HFFc6 (cell line): ENCODE data around the gene IQCE. TPM values are rescaled to one million over a fixed set of nuclear protein-coding genes. Genes with fewer than 3 reads are reported as not detected.
A peak's percentile ranks its signal among the peaks of the same experiment; 100 is the strongest.

Source experiments
- DNase-seq: peaks from one replicate; pipeline ENCODE4 v3.0.0-alpha.2; 2018
- H3K27ac Mint-ChIP-seq: 2 replicates; pipeline ENCODE4 v1.8.0; 2020; ENCODE audit warnings: mild to moderate bottlenecking, mixed read lengths
- H3K27me3 Mint-ChIP-seq: 2 replicates; pipeline ENCODE4 v1.8.0; 2021; ENCODE audit warnings: mild to moderate bottlenecking, moderate library complexity, mixed read lengths; ENCODE audit not compliant: insufficient read depth
- H3K36me3 Mint-ChIP-seq: 2 replicates; pipeline ENCODE4 v1.8.0; 2021; ENCODE audit warnings: low read depth, mixed read lengths
- H3K4me1 Mint-ChIP-seq: 2 replicates; pipeline ENCODE4 v1.8.0; 2020; ENCODE audit warnings: low read depth, mixed read lengths
- H3K4me3 Mint-ChIP-seq: 2 replicates; pipeline ENCODE4 v1.8.0; 2020; ENCODE audit warnings: mild to moderate bottlenecking, moderate library complexity, mixed read lengths
- H3K9me3 Mint-ChIP-seq: 2 replicates; pipeline ENCODE4 v1.8.0; 2020; ENCODE audit warnings: mild to moderate bottlenecking, mixed read lengths
- CTCF ChIP-seq: fragments of 200-600 bp; sonication (generic); IDR thresholded peaks from 2 replicates; pipeline ENCODE4 v1.5.0; 2021; ENCODE audit warnings: antibody characterized with exemption, mild to moderate bottlenecking
- total RNA-seq, 6 experiments: library from RNA; stranded (reverse); fragmentation: NEBNext Ultra II Directional; extraction: Animal tissue kit (Norgen Biotek cat#: 25700); gene quantifications; 2 replicates in 1 of 6; 3 replicates in 5 of 6; pipeline ENCODE4 v1.2.3, GENCODE V29; 2021

The IQCE gene
- total RNA-seq, 6 experiments from 2014 or later = 14.9 to 18.1 (median 17.0) TPM

GRCh38 chr7:2644220-2644561, 85.4 kb downstream of the IQCE start:
- H3K4me3 Mint-ChIP-seq = no peak overlapping the region
- H3K27me3 Mint-ChIP-seq = no peaks in the 10 kb centered on the region; the same call in 1 of the 2 replicates
- H3K9me3 Mint-ChIP-seq = no peaks in the 10 kb centered on the region
- peaks cover 25% of the 10 kb centered on the region for H3K4me1 Mint-ChIP-seq
- no peak overlapping the region for H3K27ac Mint-ChIP-seq
- no peaks in the 10 kb centered on the region for H3K36me3 Mint-ChIP-seq
- no peak for TF ChIP-seq CTCF
- DNase-seq = no peak

GRCh38 chr7:2644562-2645273, 85.9 kb downstream of the IQCE start:
- TF ChIP-seq CTCF = no peak
- Mint-ChIP-seq H3K9me3 (no peaks in the 10 kb centered on the region), H3K4me1 (peaks cover 25% of the 10 kb centered on the region), H3K4me3 (no peak overlapping the region), H3K36me3 (no peaks in the 10 kb centered on the region), H3K27me3 (no peaks in the 10 kb centered on the region; the same call in 1 of the 2 replicates), H3K27ac (peak overlapping the region; percentile 71; the same call in 1 of the 2 replicates)
- no peak for DNase-seq

DNA sequence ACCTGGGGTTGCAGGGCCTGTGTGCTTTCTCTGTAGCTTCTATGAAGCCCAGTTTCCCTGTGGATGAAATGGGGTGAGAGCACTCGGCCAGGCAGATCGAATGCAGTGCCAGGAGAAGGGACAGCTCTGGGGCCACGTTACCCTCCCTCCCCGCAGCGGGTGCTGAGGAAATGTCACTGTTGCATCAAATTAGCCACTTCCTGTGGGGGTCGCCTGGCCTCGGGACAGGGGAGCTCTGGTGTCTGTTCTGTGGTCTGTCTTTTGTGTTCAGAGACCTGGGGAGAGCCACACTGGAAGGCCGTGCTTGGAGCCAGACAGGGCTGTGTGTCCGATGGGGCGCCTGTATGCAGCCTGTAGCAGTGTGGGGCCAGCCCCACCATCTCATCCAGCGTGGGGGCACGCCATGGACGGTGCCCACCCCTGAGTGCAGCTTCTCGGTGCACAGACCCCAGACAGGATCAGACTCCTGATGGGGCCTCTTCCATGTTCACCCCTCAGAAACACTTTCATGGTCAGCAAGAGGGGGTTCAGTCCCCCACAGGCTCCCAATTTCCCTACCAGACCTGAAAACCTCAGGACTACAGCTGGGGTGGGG, 86.6 kb downstream of the IQCE start:
- Mint-ChIP-seq H3K4me1 (peaks cover 25% of the 10 kb centered on the region), H3K4me3 (peak overlapping the region; percentile 20; the same call in 1 of the 2 replicates), H3K27ac (peak overlapping the region; percentile 71), H3K9me3 (no peaks in the 10 kb centered on the region), H3K27me3 (no peaks in the 10 kb centered on the region; the same call in 1 of the 2 replicates), H3K36me3 (no peaks in the 10 kb centered on the region)
- no peak for DNase-seq
- TF ChIP-seq CTCF = no peak

- no peak overlapping the region for H3K4me3 Mint-ChIP-seq
- H3K27ac Mint-ChIP-seq = no peak overlapping the region
- H3K9me3 Mint-ChIP-seq = no peaks in the 10 kb centered on the region
- H3K4me1 Mint-ChIP-seq = peaks cover 17% of the 10 kb centered on the region
- DNase-seq = no peak
- no peaks in the 10 kb centered on the region; the same call in 1 of the 2 replicates for H3K27me3 Mint-ChIP-seq
- TF ChIP-seq CTCF = no peak
- no peaks in the 10 kb centered on the region for H3K36me3 Mint-ChIP-seq
Observed at GRCh38 chr7:2646336-2646679, 87.5 kb downstream of the IQCE start.

- no peaks in the 10 kb centered on the region for H3K9me3 Mint-ChIP-seq
- no peak for DNase-seq
- H3K4me1 Mint-ChIP-seq = peaks cover 11% of the 10 kb centered on the region
- H3K36me3 Mint-ChIP-seq = no peaks in the 10 kb centered on the region
- TF ChIP-seq CTCF = no peak
- no peak overlapping the region for H3K27ac Mint-ChIP-seq
- H3K4me3 Mint-ChIP-seq = no peak overlapping the region
- no peaks in the 10 kb centered on the region; the same call in 1 of the 2 replicates for H3K27me3 Mint-ChIP-seq
Observed at GRCh38 chr7:2646680-2647571, 88.1 kb downstream of the IQCE start.
